Inferior parietal cortex (tissue), 1 donor: ENCODE measurements around the gene CCT8.

Experiments used
- DNase-seq: peaks from one replicate; pipeline ENCODE4 v3.0.0-alpha.2; 2016; ENCODE audit errors: extremely low spot score

The CCT8 gene

GRCh38 chr21:29073222-29074006, at the start of gene CCT8:
Gene CCT8, minus strand, starts transcription at chr21:29073648. Its CDS starts 58 bp downstream, at chr21:29073590.
- DNase-seq: peak; percentile 99

DNA sequence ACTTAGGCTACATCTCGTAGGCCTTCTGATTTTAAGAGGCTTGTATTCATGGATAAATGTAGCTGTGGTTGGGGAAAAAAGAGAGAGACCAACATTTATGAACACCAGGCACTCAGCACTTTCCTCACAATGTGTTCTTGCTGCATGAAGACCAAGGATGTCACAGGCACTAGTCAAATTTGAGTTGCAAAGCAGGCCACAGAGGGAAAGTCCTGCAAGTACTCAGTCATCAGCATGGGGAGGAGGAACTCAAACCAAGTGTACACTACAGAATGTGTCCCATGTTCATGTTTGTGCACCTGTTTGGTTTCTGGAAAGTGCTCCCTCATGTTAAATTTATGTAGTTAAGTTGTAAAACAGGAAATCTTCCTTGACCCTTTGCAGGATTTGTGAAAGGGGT, 48.3 kb upstream of the CCT8 start:
- DNase-seq: no peak

- DNase-seq: no peak
Measured at GRCh38 chr21:29117372-29117955, 44.0 kb upstream of the CCT8 start.

- no peak for DNase-seq
Measured at GRCh38 chr21:29115899-29116298, 42.5 kb upstream of the CCT8 start.

GRCh38 chr21:29114765-29115500, 41.5 kb upstream of the CCT8 start:
- DNase-seq: no peak

GRCh38 chr21:29105218-29105617, 31.8 kb upstream of the CCT8 start:
- no peak for DNase-seq

- no peak for DNase-seq
Measured at GRCh38 chr21:29104239-29104708, 30.8 kb upstream of the CCT8 start.

DNA sequence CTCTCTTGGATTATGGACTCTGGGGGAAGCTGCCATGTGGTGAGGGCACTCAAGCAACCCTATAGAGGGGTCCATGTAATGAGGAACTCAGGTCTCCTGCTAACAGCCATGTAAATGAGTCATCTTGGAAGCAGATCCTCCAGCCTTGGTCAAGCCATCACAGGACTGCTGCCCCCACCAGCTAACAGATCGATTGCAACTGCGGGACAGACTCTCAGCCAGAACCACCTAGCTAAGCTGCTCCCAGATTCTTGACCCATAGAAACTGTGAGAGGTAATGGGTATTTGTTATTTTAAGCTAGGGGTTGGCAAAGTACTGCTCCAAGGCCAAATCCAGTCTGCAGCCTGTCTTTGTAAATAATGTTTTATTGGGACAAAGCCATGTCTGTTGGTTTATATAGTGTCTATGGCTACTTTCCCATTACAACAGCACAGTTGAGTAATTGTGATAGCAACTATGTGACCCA, 29.4 kb upstream of the CCT8 start:
- no peak for DNase-seq

DNA sequence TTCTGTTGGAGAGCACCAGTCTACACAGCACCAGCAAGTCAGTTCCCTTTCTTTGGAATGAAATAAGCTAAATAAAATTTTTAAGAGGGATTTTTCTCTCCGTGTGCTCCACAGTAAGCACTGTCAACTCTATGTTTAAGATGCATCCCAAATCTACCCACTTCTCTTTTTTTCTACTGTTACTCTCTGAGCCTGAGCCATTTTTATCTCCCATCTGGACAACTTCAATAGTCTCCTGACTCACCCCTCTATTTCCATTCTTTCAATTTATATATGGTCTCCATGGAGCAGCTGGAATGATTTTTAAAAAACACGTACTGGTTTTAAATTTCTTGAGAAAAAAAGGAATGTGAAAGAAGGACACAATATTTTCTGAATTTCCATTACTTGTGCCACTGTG, 24.7 kb upstream of the CCT8 start:
- peak; percentile 32 for DNase-seq

GRCh38 chr21:29096218-29097015, 23.0 kb upstream of the CCT8 start:
- no peak for DNase-seq

- DNase-seq: no peak
Measured at GRCh38 chr21:29092102-29092959, 18.9 kb upstream of the CCT8 start.

GRCh38 chr21:29091033-29091432, 17.6 kb upstream of the CCT8 start:
- no peak for DNase-seq

- DNase-seq: no peak
Measured at GRCh38 chr21:29085106-29085752, 11.8 kb upstream of the CCT8 start.

- DNase-seq: no peak
Measured at GRCh38 chr21:29084372-29084771, 10.9 kb upstream of the CCT8 start.

DNA sequence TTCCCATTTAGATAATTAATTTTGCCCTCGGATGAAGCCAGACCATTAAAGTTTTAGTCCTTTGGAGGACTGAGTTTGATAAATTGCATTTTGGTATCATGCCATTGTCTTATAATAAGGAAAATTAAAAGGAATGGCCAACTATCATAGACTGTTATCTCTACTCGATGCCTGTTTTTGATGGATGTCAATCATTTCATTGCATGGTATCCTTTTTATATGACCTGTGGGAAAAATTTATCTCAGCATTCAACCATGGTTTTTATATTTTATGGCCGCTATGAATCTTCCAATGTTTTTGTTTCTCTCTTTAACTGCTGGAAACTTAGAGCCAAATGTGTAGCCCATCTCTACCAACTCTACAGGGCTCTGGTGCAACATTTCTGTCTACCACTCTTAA, 9.9 kb upstream of the CCT8 start:
- DNase-seq: no peak

DNA sequence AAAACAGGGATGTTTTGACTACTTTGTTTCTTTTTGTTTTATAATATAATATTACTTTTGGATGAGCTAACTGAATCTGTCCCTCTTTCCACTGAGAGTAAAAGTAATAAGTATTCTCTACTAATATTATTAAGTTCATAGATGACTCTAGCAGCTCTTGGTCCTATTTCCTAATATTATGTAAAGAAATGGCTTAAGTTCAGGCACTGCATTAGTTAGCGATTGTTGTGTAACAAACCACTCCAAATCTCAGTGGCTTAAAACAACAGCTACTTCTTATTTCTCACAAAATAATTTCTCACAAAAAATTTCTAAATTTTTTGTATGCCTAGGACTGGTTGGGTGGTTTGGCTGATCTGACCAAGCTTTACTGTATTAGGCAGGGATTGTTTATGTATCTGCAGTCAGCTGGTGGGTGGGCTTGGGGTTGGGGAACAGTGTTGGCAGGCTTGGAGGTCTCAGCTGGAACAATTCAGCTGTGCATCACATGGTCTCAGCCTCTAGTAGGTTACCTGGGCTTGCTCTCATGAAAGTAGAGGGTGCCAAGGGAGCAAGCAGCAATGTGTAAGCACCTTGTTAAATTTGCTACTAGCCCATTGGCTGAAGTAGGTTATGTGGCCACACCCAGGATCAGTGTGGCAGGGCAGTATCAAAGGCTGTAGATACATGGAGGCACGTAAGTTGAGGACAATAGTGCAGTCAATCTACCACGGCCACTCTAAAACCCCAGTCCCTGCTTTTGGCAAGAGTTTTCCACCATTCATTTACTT, 8.8 kb upstream of the CCT8 start:
- DNase-seq: no peak

DNA sequence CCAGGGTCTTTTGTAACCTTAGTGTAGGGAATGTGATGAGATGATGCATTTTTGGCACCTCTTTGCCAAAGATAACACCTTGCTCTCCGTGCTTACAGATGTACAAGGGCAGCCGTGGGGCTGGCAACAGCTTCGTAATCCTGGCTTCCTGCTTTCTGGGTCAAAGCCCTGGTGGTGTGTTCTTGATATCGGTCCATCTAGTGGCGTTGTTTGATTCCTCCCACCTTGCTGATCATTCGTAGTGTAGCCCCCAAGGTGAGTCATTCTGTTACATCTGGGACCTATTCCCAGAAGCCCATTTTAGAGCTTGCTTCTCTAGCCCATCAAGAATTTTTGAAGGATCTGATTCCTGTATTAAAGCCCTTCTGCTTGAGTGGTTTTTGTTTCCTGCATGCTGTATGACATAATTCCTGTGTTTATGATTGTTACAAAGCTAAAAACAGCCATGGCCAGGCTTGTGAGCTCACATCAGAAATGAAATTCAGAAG, 7.0 kb upstream of the CCT8 start:
- no peak for DNase-seq

DNA sequence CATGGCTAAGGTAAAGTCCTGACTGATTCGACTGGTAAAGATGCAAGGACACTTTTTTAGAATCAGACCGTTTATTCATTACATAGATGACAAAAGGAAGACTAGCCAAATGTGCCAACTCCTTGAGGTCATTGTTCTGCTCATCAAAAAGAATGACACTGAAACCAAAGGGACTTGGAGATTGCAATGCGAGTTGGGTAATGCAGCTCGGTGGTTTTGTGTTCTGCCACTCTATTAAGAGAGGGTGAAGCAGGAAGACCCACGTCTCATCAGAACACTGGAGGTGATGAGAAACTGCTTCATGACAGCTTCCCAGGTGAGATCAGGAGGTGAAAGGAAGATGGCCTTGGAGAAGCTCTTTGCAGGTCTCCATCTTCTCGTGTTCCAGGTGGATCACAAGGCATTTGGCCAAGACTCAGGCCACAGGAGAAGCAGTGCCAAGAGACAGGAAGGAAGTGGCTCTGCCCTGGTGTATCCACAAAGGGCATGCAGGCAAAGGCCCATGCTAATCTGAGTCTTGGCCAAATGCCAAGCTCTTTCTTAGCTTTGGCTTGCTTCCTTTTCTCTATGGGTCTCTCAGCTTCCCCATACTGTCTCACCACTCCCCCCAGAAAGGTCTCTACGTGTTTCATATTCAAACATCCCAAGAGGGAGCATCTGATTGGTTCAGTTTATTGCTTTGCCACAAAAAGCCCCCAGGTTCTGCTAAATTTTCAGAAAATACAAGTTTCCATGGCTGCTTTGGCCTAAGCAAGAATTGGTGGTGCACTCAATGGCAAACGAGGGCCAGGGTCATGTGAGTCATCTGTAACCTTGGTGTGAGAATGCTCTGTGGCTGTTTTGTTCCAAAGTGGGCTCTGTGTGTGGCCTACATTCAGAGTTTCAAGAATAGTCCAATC, 5.7 kb upstream of the CCT8 start:
- peak; percentile 36 for DNase-seq
